Measurements from ENCODE around the gene ATF6.
A peak's percentile ranks its signal among the peaks of the same experiment; 100 is the strongest.

The ATF6 gene

DNA sequence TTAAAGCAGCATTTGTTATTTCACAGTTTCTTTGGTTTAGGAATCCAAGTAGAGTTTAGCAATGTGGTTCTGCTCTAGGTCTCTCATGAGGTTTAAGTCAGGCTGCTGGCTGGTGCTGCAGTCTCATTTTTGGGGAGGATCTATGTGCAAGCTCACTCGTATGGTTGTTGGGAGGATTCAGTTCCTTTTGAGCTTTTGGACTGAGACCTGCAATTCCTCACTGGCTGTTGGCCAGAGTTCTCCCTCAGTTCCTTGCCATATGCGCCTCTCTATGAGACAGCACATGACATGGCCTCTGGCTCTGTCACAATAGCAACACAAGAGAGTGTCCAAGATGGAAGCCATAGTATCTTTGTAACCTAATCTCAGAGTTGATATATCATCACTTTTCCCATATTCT is 166.5 kb downstream of the ATF6 start:
- FAIRE-seq (no peak), DNase-seq (ENCODE audit: insufficient read length, low spot score) (no peak)
- TF ChIP-seq POLR2AphosphoS5 (IDR thresholded peaks at IDR 0.05; ENCODE audit: low read depth, low read length) (no peak), PAX5 (IDR thresholded peaks at IDR 0.05; ENCODE audit: insufficient read depth, low read length, severe bottlenecking) (no peak), TAF1 (IDR thresholded peaks at IDR 0.05; ENCODE audit: low read depth, low read length) (no peak)

DNA sequence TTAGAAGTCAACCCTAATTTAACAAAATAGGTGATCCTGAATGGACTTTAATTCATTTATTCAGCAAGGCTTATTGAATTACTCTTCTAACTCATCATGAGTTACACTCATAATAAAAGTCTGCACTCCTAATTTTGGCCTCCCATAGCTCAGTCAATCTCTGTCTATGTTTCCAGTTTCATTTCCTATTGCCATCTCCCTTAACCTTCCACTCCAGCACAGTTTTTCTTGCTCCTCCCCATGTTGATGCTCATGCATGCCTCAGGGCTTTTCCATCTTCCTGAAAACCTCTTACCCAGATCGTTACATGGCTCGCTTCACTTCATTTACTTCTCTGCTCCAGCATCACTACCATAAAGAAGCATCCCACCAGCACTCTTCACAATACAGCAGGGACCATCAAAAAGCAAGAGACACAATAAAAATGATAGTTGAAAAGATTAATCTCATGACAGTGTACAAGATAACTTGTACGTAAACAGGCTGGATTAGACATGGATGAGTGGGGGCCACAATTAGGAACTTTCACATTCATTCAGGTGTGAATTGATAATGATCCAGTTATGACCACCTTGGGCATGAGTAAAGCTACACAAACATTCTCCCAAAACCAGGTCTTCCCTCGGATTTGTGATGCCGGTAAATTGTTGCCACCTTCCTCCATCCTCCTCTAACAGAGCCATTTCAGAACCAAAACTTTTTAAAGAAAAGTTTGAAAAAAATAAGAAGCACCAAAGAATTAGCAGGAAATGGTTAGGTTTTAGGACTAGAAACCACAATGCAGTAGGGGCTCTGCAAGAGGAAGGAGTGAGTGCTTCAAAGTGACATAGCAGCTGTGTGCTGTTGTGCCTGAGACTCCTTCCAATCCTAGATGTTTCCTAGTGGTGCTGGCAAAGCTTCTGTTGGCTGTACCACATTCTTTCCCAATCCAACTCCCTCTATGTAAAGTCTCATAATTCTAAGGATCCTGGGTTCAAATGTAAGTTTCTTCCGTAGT is 167.8 kb downstream of the ATF6 start:
- FAIRE-seq: peak; percentile 55
- DNase-seq (ENCODE audit: insufficient read length, low spot score): no peak
- TF ChIP-seq PAX5 (IDR thresholded peaks at IDR 0.05; ENCODE audit: insufficient read depth, low read length, severe bottlenecking) (no peak), SPI1 (IDR thresholded peaks at IDR 0.05; ENCODE audit: low read depth, low read length) (peak; percentile 54)

- DNase-seq (ENCODE audit: insufficient read length, low spot score) (no peak), FAIRE-seq (no peak)
- no peak for TF ChIP-seq PAX5 (IDR thresholded peaks at IDR 0.05; ENCODE audit: insufficient read depth, low read length, severe bottlenecking)
- no peak for TF ChIP-seq TAF1 (IDR thresholded peaks at IDR 0.05; ENCODE audit: low read depth, low read length)
Measured at GRCh38 chr1:161935264-161935663, 169.1 kb downstream of the ATF6 start.

GRCh38 chr1:161936786-161937185 is 170.7 kb downstream of the ATF6 start:
- DNase-seq (ENCODE audit: insufficient read length, low spot score) (no peak), FAIRE-seq (no peak)
- no peak for TF ChIP-seq POLR2AphosphoS5 (IDR thresholded peaks at IDR 0.05; ENCODE audit: low read depth, low read length)
- TF ChIP-seq TAF1 (IDR thresholded peaks at IDR 0.05; ENCODE audit: low read depth, low read length): no peak

DNA sequence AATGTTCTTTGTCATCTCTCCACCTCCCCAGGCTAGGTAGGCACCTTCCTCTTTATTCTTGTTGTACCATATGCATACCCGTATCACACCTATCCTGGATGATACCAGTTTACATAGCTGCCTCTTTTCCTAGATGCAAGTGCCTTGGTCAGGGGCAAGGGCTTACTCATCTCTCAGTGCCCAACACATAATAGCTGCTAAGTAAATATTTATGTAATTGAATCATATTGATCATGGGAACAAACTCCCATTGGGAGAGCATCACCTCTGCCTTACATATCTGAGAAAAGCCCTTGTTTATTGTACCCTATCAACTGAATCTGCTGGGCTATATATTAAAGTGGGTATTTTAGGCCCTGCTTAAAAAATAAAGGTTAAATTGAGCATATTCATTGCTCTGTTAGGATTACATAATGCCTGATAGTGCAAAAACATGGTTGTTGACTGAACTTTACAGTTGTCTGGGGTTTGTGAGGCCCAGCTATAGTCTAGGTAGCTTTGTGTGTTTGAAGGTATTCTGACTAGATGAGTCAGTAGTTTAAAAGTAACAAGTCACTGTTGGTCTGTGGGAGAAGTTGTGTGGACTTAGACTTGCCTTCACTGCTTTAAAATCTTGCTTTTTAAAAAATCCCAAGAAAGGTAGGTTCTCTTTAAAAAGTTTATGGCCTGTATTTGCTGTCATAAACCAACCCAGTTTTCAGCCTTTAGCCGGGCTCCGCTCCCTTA is 174.9 kb downstream of the ATF6 start:
- DNase-seq (ENCODE audit: insufficient read length, low spot score) (no peak), FAIRE-seq (no peak)
- no peak for TF ChIP-seq SPI1 (IDR thresholded peaks at IDR 0.05; ENCODE audit: low read depth, low read length)
- TF ChIP-seq POLR2AphosphoS5 (IDR thresholded peaks at IDR 0.05; ENCODE audit: low read depth, low read length): no peak
- TF ChIP-seq PAX5 (IDR thresholded peaks at IDR 0.05; ENCODE audit: insufficient read depth, low read length, severe bottlenecking): no peak

DNA sequence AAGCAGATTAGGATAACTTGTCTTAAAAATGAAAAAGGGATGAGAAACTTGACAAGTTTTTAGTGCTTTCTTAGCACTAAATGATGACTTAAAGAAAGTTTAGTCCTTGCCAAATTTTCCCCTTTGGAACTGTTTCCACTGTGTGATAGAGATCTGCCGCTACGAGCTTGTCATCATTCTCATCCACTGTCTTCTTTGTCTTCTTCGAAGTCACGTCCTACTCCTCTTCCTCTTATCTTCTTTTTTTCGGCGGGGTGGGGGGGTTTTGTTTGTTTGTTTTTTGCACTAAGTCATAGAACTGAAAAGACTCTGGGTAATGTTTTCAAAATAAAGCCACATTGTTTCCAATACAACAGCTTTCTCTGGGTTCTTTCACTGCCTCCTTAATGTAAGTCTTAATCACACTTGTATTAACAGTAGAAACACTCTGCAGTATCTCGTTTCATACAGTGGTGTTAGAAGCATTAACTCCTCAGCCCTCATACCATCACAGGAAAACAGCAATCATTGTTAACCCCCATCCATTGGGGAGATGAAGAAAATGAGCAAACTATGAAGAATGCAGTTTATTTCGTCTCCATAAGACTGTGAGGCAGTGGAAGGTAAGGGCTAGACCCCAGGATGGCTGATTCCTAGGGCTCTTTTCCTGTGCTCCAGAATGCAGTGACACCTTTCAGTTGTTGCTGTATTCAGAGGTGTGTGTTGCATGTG is 175.8 kb downstream of the ATF6 start:
- no peak for DNase-seq (ENCODE audit: insufficient read length, low spot score)
- no peak for FAIRE-seq
- TF ChIP-seq PAX5 (IDR thresholded peaks at IDR 0.05; ENCODE audit: insufficient read depth, low read length, severe bottlenecking) (no peak), POLR2AphosphoS5 (IDR thresholded peaks at IDR 0.05; ENCODE audit: low read depth, low read length) (no peak), POLR2A (IDR thresholded peaks at IDR 0.05; ENCODE audit: low read depth, low read length) (no peak)

GRCh38 chr1:161943737-161944136 is 177.6 kb downstream of the ATF6 start:
- no peak for DNase-seq (ENCODE audit: insufficient read length, low spot score)
- TF ChIP-seq TAF1 (IDR thresholded peaks at IDR 0.05; ENCODE audit: low read depth, low read length) (no peak), SPI1 (IDR thresholded peaks at IDR 0.05; ENCODE audit: low read depth, low read length) (no peak), PAX5 (IDR thresholded peaks at IDR 0.05; ENCODE audit: insufficient read depth, low read length, severe bottlenecking) (no peak), POLR2A (IDR thresholded peaks at IDR 0.05; ENCODE audit: low read depth, low read length) (no peak), POLR2AphosphoS5 (IDR thresholded peaks at IDR 0.05; ENCODE audit: low read depth, low read length) (no peak), POU2F2 (IDR thresholded peaks at IDR 0.05; ENCODE audit: low read depth, low read length) (no peak)
- no peak for FAIRE-seq

- DNase-seq (ENCODE audit: insufficient read length, low spot score) (no peak), FAIRE-seq (no peak)
Measured at GRCh38 chr1:161944381-161944780, 178.3 kb downstream of the ATF6 start.

DNA sequence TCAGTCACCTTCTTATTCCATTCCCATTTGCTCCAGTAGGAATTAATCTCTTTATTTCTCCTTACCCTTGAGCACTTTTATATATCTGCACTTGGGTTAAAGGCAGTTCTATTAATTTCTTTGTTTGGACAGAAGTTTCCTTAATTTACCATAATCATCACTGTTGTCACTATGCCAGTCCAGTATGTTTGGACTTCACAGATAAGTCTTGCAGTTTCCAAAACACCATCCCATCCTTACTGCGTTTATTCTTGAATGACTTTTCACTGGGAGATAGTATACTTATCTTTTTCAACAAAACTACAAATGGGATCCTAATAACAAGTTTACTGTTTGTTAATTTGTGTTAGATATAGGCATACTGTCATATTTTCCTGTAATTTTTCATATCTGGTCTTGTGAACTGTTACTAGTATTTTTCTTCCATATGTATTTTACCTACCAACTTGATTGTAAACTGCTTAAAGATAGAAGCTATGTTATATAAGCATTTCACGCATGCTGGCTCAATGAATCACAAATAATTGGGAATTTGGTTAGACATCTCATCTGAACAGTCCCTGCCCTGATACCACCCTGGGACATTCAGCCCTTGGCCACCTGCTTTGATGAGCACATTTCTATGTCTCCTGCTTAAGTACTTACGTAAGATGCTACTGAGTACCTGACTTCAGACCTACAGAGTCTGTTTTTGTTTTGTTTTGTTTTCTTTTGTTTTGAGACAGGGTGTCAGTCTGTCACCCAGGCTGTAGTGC is 179.4 kb downstream of the ATF6 start:
- FAIRE-seq (no peak), DNase-seq (ENCODE audit: insufficient read length, low spot score) (no peak)
- TF ChIP-seq TAF1 (IDR thresholded peaks at IDR 0.05; ENCODE audit: low read depth, low read length): no peak
- TF ChIP-seq SPI1 (IDR thresholded peaks at IDR 0.05; ENCODE audit: low read depth, low read length): no peak
- no peak for TF ChIP-seq PAX5 (IDR thresholded peaks at IDR 0.05; ENCODE audit: insufficient read depth, low read length, severe bottlenecking)
- TF ChIP-seq POLR2AphosphoS5 (IDR thresholded peaks at IDR 0.05; ENCODE audit: low read depth, low read length): no peak
- no peak for TF ChIP-seq POLR2A (IDR thresholded peaks at IDR 0.05; ENCODE audit: low read depth, low read length)
- TF ChIP-seq POU2F2 (IDR thresholded peaks at IDR 0.05; ENCODE audit: low read depth, low read length): no peak

More at GRCh38 chr1:161944381-161944780, 178.3 kb downstream of the ATF6 start:
- TF ChIP-seq TAF1 (IDR thresholded peaks at IDR 0.05; ENCODE audit: low read depth, low read length) (no peak), POLR2A (IDR thresholded peaks at IDR 0.05; ENCODE audit: low read depth, low read length) (no peak), PAX5 (IDR thresholded peaks at IDR 0.05; ENCODE audit: insufficient read depth, low read length, severe bottlenecking) (no peak), SPI1 (IDR thresholded peaks at IDR 0.05; ENCODE audit: low read depth, low read length) (no peak), POLR2AphosphoS5 (IDR thresholded peaks at IDR 0.05; ENCODE audit: low read depth, low read length) (no peak), POU2F2 (IDR thresholded peaks at IDR 0.05; ENCODE audit: low read depth, low read length) (no peak)

All from GM12891 (cell line).